ENCODE results near the gene KRT75. TPM values are rescaled to one million over a fixed set of nuclear protein-coding genes. Genes with fewer than 3 reads are reported as not detected.
A peak's percentile ranks its signal among the peaks of the same experiment; 100 is the strongest.

Gene KRT75
- total and polyA plus RNA-seq, 2 donors (not counting 3 experiments of a cell fraction or from before 2014, with no cell fraction given): not detected

DNA sequence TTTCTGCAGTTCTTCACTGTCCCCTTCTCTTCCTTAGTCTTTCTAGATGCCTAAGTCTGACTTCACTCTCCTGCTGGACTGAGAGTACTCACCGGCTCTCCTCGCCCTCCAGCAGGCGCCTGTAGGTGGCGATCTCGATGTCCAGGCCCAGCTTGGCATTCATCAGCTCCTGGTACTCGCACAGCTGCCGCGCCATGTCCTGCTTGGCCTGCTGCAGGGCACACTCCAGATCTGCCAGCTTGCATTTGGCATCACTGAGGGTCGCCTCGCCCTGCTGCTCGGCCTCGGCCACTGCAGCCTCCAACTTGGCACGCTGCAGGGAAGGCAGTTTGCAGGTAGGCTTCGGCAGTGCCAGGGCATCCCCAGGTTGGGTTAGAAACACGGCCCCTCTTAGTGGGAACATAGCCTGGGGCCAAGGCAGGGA, 53.9 kb downstream of the KRT75 start:
- Histone ChIP-seq H2AFZ (ENCODE audit: low read depth, low read length) (no peak overlapping the region), H3K27me3 (ENCODE audit: control insufficient read depth in 2 of 2, insufficient read depth in 2 of 2, low read length in 2 of 2) (peaks cover 2 to 14% of the 10 kb centered on the region in 2 experiments), H3K4me1 (ENCODE audit: control insufficient read depth, extremely low read depth, insufficient read depth, low read length) (no peaks in the 10 kb centered on the region), H3K4me2 (ENCODE audit: insufficient read depth, low read length) (no peak overlapping the region), H3K4me3 (replicated peaks in 1 of 3; ENCODE audit: insufficient read depth in 1 of 3, low read depth in 1 of 3, low read length in 3 of 3) (no peak overlapping the region), H3K79me2 (ENCODE audit: control insufficient read depth, insufficient read depth, low read length) (no peaks in the 10 kb centered on the region), H4K20me1 (replicated peaks; ENCODE audit: control insufficient read depth, extremely low read depth, insufficient read depth, low read length) (no peaks in the 10 kb centered on the region), H3K9ac (replicated peaks; ENCODE audit: extremely low read depth, insufficient read depth, low read length) (no peak overlapping the region), H3K36me3 (ENCODE audit: control insufficient read depth in 2 of 2, extremely low read depth in 1 of 2, insufficient read depth in 2 of 2, low read length in 2 of 2) (no peaks in the 10 kb centered on the region), H3K27ac (ENCODE audit: insufficient read depth, low read depth, low read length) (no peak overlapping the region), H3K9me1 (replicated peaks; ENCODE audit: control insufficient read depth, extremely low read depth, insufficient read depth, low read length) (no peaks in the 10 kb centered on the region), H3K9me3 (replicated peaks; ENCODE audit: control insufficient read depth, insufficient read depth, low read length) (no peaks in the 10 kb centered on the region)
- POLR2A ChIA-PET: no interaction called here
- peak; percentile 20 for DNase-seq (ENCODE audit: low read depth, low spot score)
- dilution Hi-C loops (cut with MboI; ENCODE audit: extremely low pct_ligation_motif_present, low sequenced_read_pairs) (no loop called here), intact Hi-C loops (cut with micrococcal nuclease) (no loop called here)
- BruUV-seq (replicated peaks): no TSS peak
- FAIRE-seq: no peak
- CTCF ChIA-PET: interaction anchor here (0.8 to 2.8 kb wide), 19 partner anchors 8 to 600 kb away, joined by 3 to 28 read pairs (median 5); no protein-coding TSS in a partner anchor
- TF ChIP-seq POLR2A (IDR thresholded peaks at IDR 0.05; ENCODE audit: low read depth, low read length): no peak
- peak; percentile 51 to 68 for TF ChIP-seq CTCF (IDR thresholded peaks at IDR 0.05; ENCODE audit: extremely low read depth in 1 of 2, insufficient read depth in 1 of 2, low read depth in 1 of 2, low read length in 2 of 2)

- Histone ChIP-seq H3K27me3 (ENCODE audit: control insufficient read depth in 2 of 2, insufficient read depth in 2 of 2, low read length in 2 of 2) (peaks cover 2 to 14% of the 10 kb centered on the region in 2 experiments), H3K9ac (replicated peaks; ENCODE audit: extremely low read depth, insufficient read depth, low read length) (no peak overlapping the region), H3K4me2 (ENCODE audit: insufficient read depth, low read length) (no peak overlapping the region), H3K9me3 (replicated peaks; ENCODE audit: control insufficient read depth, insufficient read depth, low read length) (no peaks in the 10 kb centered on the region), H2AFZ (ENCODE audit: low read depth, low read length) (no peak overlapping the region), H3K4me3 (replicated peaks in 1 of 3; ENCODE audit: insufficient read depth in 1 of 3, low read depth in 1 of 3, low read length in 3 of 3) (no peak overlapping the region), H3K27ac (ENCODE audit: insufficient read depth, low read depth, low read length) (no peak overlapping the region), H3K36me3 (ENCODE audit: control insufficient read depth in 2 of 2, extremely low read depth in 1 of 2, insufficient read depth in 2 of 2, low read length in 2 of 2) (no peaks in the 10 kb centered on the region), H3K4me1 (ENCODE audit: control insufficient read depth, extremely low read depth, insufficient read depth, low read length) (no peaks in the 10 kb centered on the region), H3K9me1 (replicated peaks; ENCODE audit: control insufficient read depth, extremely low read depth, insufficient read depth, low read length) (no peaks in the 10 kb centered on the region), H3K79me2 (ENCODE audit: control insufficient read depth, insufficient read depth, low read length) (no peaks in the 10 kb centered on the region), H4K20me1 (replicated peaks; ENCODE audit: control insufficient read depth, extremely low read depth, insufficient read depth, low read length) (no peaks in the 10 kb centered on the region)
- TF ChIP-seq, protein P1, sequence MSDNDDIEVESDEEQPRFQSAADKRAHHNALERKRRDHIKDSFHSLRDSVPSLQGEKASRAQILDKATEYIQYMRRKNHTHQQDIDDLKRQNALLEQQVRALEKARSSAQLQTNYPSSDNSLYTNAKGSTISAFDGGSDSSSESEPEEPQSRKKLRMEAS (IDR thresholded peaks at IDR 0.05; ENCODE audit: insufficient read depth, insufficient read length): no peak
- TF ChIP-seq GATA2 (IDR thresholded peaks at IDR 0.05; ENCODE audit: insufficient read depth, insufficient read length, low read depth, low read length): no peak
- no peak for TF ChIP-seq CTCF (IDR thresholded peaks at IDR 0.05; ENCODE audit: extremely low read depth in 1 of 2, insufficient read depth in 1 of 2, low read depth in 1 of 2, low read length in 2 of 2)
- TF ChIP-seq EZH2 (IDR thresholded peaks at IDR 0.05; ENCODE audit: borderline replicate concordance, low read depth, low read length, severe bottlenecking): no peak
- no peak for TF ChIP-seq MYC (IDR thresholded peaks at IDR 0.05; ENCODE audit: low read depth, low read length)
- TF ChIP-seq JUN (IDR thresholded peaks at IDR 0.05; ENCODE audit: borderline replicate concordance, insufficient read depth, insufficient read length, low read depth): no peak
- TF ChIP-seq POLR2A (IDR thresholded peaks at IDR 0.05; ENCODE audit: low read depth, low read length): no peak
- no peak for TF ChIP-seq POLR2AphosphoS5 (IDR thresholded peaks at IDR 0.05; ENCODE audit: insufficient read depth, low read depth, low read length)
- TF ChIP-seq FOS (IDR thresholded peaks at IDR 0.05; ENCODE audit: borderline replicate concordance, insufficient read depth, low read length): no peak
- no TSS peak for BruUV-seq (replicated peaks)
- POLR2A ChIA-PET: no interaction called here
- CTCF ChIA-PET: interaction anchor here (1.0 to 2.8 kb wide), 15 partner anchors 8 to 601 kb away, joined by 3 to 28 read pairs (median 6); no protein-coding TSS in a partner anchor
- FAIRE-seq (no peak), DNase-seq (ENCODE audit: low read depth, low spot score) (no peak)
- dilution Hi-C loops (cut with MboI; ENCODE audit: extremely low pct_ligation_motif_present, low sequenced_read_pairs) (no loop called here), intact Hi-C loops (cut with micrococcal nuclease) (no loop called here)
Observed at GRCh38 chr12:52379536-52379935, 54.6 kb downstream of the KRT75 start.

All from endothelial cell of umbilical vein (primary cell).